HG02852 (cell line): ENCODE measurements around the gene TRABD2B.

Experiments
- ATAC-seq: cut with Tn5 transposase; IDR thresholded peaks from one replicate; pipeline ENCODE4 v1.9.1; 2021; ENCODE audit warnings: mild to moderate bottlenecking, moderate library complexity; ENCODE audit not compliant: unreplicated experiment

Gene TRABD2B

DNA sequence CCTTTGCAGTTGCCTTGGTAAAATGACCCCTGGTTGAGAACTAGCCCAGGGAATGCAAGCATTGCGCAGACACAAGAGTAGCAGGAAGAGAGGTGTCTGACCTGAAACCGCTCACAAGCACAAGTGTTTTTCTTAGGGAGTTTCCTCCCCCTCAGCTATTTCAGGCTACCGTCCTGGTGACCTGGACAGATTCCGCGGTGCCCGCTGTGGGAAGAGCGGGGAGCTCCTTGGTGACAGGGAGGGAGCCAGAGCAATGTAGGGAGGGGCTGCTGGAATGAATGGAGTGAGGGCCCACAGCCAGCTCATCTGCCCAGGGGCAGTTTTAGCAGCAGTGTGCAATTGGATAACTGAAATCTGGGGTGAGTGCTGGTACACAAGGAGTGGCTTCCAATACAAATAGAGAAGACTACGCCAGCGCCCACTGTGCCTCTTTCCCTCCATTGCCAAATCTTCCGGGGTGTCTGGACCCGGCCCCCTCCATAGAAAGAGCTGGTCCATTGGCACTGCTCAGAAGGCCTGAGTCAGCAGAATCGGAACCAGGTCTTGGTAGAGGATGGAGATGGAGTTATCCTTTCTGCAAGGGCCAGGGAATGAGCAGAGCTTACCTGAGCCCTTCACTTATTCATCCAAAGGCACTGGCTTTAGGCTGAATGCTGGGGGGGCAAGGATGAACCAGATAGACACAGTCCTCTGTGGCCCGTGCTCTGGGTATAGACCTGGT, 82.8 kb downstream of the TRABD2B start:
- no peak for ATAC-seq

DNA sequence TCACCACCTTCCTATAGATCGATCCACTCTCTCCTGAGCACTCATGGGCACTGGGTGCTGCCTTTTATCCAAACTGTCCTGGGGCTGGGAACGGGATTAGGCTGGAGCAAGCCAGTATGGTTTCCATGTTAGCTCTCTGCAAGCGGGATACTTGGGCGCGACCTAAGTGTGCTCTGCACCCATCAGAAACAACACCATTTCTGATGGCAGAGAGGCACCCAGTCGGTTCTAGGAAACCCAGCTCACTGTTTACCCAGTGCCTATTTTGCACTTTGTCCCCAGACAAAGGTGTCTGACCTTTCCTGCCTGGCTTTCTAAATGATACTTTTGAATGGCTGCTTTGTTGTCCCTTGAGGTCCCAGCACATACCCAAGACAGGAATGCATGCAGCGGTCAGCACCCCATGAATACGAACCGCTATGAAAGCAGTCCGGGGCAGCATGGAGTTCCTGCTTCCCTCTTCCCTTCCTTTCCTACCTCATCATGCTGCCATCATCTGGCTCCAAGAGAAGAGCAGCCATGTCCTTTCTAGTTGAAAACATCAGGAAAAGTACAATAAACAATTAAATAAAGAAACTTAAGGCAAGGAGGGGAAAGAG, 83.9 kb downstream of the TRABD2B start:
- no peak for ATAC-seq

DNA sequence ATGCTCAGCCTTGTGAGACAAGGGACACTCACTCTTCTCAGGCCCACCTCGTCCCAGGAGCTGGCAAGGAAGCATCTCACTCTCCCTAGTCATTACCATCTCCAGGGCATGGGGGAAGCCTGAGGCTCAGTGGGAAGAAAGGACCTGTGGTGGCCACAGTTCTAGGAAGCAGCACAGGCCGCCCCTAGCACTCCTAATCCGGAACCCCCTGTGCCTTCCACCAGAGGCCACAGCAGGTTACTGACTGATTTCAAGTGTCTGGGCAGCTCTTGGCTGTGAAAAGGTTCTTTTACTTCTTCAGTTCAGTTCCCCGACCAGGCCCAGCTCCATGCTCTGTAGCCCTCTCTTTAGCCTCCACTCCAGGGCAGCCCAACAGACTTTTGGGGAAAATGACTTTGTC, 84.4 kb downstream of the TRABD2B start:
- ATAC-seq: no peak

DNA sequence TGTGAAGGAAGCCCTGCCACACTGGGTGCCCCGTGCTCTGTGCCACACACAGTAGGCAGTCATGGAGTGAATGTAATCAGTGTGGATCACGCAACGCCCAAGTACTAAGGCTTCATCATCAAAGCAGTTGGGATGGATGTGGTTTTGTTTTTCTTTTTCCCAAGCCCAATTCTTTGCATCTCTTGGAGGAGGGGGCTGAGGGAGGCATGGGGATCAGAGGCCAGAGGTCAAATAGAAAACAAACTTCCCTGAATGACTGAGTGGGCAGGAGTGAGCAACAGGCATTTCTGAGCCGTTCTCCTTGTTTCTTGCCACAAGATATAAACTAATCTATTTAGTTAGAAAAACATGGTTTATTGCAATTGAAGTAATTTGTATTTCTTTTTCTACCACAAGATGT, 85.3 kb downstream of the TRABD2B start:
- no peak for ATAC-seq

DNA sequence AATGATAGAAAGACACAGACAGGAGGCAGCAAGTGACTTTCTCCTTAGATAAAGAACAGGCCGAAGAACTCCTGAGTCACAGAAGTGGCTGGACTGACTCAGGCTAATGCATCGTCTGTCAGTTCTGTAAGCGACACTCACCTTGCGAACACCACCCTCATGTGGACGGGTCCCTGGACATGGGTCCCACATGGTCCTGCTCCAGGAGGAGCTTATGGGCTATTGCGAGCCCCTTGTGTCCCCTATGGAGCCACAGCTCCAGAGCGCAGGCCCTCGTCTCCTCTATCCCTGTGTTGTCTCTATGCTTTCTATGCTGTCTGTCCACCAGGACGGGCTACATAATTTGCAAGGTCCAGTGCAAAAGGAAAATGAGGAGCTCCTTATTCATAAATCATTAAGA, 85.8 kb downstream of the TRABD2B start:
- ATAC-seq: no peak

DNA sequence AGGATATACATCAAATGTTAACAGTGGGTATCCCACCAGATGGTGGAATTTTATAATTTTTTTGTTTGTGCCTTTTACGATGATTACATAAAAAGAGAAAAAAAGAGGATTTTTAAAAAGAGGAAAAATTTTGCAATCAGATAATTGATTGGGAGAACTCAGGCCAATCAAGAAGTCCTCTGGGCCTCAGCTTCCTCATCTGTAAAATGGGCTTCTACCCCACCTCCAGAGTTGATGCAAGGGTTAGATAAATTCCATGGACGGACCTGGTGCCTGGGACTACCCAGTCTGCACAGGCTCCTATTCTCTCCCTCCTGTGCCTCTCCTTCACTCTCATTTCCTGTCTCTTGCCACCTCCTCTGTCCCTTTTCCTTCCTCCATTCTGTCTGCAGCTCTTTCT, 88.9 kb downstream of the TRABD2B start:
- no peak for ATAC-seq

DNA sequence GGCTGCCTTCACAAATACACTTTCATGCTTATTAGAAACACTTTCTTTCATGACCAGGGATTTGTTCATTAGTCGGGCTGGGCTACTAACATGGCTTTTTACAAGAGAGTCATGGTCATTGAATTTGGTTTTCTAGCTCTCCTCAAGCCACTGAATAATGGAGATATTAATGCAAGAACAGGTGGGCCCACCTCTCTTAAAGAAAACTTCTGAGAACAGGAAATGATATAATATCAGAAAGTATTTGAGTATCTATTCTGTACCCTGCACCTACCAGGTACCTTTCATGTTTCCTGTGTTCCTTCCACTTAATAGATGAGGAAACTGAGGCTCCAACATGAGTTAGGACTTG, 90.0 kb downstream of the TRABD2B start:
- ATAC-seq: no peak

DNA sequence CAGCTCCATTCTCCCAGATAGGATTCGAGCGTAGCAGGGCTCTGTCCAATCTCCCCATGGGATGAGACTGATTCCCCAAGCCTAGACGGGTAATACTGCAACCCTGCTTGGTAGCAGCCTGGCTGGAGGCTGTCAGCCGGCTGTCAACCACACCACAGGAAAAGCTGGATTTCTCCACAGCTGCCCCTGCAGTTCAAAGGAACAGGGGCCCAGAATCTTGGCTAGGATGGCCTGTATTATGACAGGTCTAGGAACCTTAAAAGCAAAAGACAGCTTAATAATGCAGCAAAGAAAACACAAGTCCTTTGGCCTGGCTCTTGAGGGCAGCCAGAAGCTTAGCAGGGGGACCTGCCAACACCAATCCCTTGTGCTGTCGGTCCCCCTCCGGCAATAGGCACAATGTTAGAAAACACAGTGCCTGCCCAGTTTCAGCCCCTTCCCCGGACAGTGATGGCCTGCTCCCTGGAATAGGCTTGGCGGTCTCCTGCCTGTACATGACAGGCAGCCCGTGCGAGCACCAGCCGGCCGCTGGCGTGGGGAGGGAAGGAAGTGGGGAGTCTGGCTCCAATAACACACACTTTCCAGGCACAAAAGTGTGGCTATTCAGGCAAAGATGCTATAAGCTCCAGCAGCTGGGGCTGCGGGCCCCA, 90.5 kb downstream of the TRABD2B start:
- ATAC-seq: no peak

DNA sequence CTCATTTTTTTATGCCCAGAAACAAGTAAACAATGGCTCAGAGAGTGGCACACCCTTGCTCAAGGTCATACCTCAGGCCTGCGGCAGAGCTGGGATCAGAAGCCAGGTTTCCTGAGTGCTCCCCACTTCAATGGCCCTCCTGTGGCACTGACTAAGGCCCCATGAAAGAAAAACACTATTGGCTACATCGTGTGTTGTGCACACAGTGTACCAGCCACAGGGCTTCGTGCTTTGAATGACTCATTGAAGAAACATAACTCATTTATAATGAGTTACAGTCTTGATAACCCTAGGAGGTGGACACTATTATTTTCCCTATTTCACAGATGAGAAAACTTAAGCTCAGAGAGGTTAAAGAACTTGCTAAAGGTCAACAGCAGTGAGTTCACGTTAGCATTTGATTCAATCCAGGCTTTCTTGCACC, 91.2 kb downstream of the TRABD2B start:
- no peak for ATAC-seq

DNA sequence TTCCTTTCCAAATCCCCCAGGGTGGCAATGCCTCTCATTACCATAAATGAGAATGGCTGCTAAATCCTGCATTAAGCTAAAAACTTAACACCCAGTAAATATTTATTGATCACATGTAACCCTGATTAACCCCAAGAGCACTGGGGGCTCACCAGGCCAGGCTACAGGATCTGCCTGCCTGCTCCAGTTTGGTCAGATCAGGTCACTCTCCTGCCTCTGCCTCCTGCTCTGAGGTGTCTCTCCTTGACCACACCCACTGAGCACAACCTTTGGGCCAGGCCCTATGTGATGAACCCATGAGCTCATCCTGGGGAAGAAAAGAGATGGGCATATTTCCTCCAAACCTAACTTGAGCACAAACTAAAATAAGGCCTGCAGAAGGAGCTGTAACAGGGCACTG, 93.5 kb downstream of the TRABD2B start:
- no peak for ATAC-seq

DNA sequence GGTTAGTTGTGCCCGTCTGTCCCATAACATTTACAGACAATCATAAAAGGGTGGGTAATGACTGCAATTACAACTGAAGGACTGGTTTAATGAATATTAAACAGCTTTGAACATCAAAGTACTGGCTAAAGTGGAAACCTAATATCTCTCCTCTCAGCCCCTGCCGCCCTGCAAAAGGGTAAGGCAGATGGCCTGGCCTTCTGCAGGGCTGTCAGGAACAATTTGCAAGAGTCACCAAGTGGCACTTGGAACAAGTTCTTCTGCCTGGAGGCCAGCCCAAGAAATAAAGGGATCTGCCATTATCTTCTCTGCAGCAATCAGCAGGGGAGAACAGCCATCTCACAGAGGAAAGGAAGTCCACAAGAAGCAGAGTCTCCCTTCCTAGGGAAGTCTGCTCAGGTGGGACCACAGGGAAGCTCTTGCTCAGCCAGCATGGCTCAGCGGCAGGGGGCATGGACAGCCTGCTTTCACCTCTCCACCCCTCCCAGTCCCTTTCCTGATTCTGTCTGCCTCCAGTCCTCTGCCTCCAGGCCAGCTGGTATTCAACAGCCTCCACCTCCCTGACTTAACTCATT, 96.1 kb downstream of the TRABD2B start:
- no peak for ATAC-seq

DNA sequence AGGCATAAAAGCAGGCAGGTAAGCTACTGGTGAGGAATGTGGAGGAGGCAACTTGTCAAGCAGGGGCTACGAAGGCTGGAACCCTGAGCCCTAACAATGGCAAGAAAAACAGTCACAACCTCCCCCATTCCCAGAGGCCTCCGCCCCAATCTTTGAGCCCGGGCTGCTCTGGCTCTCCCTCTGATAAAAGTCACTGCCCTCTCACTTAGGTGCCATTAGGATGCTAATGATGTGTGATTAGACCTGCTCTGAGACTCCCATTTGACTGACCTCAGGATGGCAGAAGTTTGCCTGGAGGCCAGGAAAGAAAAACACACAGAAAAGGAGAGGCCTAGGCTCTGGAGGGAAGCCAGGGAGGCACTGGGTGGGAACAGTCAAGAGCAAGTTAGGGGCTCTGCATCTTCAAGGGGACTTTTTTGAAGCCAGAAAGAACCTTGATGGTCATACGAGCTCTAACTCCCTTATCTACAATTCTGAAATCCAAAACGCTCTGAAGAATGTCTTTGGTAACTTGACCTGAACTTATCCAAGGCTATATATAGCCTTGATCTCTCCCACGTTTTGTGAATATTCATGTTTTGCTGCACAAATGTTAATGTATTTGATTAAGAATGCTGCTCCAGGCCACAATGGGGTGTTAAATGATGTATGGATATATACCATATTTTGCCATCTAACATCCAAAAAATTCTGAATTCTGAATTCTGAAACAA, 98.9 kb downstream of the TRABD2B start:
- ATAC-seq: no peak

DNA sequence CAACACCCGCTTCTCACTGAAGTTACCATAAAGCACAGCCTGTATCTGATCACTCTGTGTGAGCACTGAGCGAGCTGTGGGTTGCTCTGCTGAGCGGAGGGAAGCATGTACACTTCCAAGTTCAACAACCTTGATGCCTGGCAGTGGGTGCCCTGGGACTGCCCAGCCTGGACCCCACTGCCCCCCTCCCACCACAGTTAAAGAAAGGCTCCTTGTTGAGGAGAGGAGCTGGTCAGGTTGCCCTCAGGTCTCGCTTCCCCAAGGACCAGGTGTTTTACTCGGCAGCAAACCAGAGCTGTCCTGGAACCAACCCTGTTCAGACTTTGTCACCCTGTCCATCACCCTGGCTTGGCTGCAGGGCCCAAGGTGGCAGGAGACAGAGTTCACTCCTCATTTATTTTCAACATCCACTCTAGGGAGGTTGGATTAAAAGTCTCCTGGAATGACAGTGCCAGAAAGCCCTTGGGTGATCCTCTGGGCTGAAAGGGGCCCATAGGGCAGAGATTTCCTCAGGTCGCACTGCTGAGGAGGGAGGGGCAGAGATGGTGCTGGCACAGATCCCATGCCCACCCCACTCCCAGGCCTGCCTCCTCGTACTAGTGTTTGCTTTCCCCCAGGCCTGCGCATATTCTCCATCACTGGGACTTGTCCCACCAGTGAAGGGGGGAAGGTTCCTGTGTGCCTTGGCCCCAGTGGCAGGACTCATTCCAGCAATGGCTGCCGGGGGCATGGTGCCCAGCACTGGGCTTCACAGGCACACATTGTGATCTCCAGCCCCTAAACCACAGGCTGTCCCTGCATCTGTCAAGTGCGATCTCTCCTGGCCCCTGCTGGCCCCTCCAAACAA, 101.7 kb downstream of the TRABD2B start:
- ATAC-seq: no peak

DNA sequence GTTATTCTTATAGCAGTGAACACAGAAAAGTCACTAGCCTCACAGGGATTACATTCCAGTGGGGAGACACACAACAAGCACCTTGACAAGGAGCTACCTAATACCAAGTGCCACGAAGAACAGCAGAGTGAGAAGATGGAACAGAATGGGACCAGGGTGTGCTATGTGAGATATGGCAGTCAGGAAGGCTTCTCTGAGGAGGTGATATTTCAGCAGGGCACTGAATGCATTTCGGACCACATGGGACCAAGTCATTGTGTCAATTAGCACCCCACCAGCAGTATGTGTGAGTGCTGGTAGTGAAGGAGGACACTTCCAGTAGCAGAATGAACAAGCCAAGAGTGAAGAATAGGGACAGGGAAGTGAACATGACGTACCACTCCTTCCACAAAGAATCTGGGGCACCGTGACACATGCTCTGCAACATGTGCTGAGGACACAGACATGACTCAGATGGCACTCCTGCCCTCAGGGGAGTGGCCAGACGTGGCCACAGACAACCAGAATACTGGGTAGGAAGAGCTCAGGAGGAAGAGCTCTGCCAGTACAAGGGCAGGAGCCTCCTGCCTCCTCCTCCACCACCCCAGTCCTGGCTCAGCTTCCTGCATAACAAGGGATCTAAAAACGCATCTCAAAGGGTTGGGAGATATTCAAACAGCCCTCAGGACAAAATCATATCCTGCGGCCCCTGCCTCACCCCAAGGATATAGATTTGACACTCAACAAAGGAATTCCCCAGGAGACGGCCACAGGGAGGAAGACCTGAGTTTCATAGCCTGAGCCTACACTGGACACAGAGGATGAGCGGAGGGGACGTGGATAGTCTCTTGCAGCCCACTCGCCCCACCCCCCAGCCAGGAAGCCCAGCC, 102.5 kb downstream of the TRABD2B start:
- ATAC-seq: no peak

DNA sequence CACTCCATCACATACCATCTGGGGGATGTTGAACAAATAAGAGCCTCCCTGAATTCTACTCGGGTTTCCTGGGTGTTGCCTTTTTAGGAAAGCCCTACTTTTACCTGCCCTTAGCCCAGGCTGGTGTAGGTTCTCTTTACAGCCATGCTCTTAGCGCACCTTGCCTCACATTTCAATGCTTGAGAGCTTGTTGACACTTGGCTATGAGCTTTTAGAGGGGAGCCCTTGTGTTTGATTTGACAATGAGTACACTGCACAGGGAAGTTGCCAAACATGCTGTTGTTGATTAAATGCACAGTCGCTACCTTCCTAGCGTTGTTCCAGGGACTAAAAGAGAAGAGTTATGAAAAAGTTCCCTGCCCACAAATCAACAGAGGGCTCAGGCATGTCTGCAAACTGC, 103.8 kb downstream of the TRABD2B start:
- ATAC-seq: no peak

DNA sequence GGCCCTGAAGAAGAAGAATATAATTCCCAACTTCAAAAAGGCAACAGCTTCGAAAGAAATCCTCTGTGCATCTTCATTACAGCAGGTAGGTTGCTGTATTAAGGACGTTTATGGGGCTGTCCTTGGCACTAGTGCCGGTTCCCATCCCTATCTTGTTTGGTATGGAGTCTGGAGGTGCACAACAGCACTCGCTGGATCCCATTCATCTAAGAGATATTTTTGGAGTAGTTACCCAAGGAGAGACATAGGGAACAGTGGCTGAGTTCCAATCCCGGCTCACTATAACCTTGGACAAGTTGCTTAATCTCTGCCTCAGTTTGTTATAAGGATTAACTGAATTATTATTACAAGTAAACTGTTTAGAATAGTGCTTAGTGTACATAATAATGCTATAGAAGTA, 106.4 kb downstream of the TRABD2B start:
- no peak for ATAC-seq

DNA sequence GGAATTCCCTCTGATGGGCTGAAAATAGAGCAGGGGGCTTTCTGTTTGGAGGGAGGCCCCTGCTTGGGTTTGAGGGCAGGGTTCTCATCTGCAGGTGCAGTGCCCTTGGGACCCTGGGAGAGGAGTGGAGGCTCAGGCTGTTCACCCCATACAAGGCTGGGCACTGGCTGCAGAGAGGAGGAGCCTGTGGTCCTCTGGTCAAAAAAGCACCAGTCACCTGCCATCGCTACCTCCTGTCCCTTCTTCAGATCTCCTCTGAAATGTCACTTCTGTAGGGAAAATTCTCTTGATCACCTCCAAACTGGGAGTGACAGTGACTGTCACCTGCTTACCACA, 108.9 kb downstream of the TRABD2B start:
- no peak for ATAC-seq

DNA sequence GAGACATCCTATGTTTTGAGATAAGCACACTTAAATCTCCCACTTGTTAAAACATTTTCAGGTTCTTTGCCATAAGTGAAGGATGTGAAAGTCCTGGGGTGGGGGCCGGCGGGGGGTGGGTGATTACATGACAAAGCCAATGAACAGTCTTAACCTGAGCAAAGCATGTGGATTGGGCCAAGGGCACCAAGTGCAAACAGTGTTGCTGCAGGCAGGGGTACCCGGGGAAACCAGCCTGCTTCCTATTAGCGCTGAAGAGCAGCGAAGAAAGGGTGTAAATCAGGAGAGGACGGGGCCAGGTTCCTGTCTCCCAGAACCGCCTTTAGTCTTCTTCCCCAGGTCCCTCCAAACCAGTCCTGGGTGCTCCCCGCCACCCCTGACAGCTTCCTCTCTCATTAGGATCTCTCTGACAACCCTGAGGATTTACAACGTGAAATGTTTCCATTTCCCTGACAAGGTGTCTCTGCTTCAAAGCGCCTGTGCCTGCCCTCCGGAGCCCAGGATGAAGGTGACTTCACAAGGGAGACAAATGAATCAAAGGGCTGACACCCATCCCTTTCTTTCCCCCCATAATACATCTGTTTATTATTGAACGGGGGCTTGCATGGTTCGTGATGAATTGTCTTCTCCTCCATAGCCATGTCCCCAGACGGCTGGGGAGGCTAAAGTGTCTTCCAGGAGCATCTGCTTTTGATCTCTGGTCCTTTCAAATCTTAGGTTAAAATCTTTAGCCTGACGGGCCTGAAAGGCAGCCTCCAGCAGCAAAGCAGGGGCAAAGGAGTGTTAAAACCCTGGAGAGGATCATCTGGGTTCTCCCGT, 109.5 kb downstream of the TRABD2B start:
- ATAC-seq: no peak

DNA sequence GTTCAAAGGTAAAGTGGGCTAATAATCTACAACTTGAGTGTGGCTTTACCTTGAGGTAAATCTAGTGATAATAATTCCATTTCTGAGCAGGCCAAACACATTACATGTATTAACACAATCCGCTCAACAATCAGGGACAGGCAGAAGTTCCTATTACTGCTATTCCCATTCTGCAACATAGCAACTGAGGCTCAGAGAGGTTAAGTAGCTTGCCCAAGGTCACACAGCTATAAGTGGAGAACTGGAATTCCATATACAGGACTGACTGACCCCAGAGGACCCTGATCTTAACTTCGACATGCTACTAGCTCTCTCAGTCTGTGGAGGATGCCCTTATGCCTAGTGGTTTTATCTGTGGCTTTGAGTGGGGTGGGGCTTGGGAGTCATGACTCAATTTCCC, 110.1 kb downstream of the TRABD2B start:
- ATAC-seq: no peak
